Measurements from ENCODE around the gene RNASE2.

DNA sequence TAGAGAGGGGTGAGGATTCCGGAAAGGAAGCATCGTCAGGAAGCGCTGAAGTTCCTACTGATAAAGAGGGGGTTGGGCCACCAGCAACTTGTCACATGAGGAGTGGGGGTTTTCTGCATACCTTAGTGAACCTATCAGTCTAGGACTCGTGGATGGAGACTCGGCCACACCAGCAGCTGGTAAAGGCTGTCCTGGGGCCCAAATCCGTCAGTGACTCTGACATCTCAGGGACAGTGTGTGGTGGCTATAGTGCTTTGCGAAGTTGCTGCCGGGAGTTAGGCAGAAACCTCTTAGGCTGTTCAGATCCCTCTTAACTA is 16.4 kb downstream of the RNASE2 start:
- TF ChIP-seq, protein P1, sequence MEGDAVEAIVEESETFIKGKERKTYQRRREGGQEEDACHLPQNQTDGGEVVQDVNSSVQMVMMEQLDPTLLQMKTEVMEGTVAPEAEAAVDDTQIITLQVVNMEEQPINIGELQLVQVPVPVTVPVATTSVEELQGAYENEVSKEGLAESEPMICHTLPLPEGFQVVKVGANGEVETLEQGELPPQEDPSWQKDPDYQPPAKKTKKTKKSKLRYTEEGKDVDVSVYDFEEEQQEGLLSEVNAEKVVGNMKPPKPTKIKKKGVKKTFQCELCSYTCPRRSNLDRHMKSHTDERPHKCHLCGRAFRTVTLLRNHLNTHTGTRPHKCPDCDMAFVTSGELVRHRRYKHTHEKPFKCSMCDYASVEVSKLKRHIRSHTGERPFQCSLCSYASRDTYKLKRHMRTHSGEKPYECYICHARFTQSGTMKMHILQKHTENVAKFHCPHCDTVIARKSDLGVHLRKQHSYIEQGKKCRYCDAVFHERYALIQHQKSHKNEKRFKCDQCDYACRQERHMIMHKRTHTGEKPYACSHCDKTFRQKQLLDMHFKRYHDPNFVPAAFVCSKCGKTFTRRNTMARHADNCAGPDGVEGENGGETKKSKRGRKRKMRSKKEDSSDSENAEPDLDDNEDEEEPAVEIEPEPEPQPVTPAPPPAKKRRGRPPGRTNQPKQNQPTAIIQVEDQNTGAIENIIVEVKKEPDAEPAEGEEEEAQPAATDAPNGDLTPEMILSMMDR (IDR thresholded peaks at IDR 0.05), result no peak
- TF ChIP-seq POLR2A (IDR thresholded peaks at IDR 0.05), result no peak
